Astrocyte of the cerebellum (primary cell): Measurements from ENCODE around the gene METTL4.

Source experiments
- DNase-seq: peaks from one replicate; pipeline ENCODE4 v3.0.0-alpha.2; 2011; ENCODE audit warnings: low read depth
- H3K4me3 ChIP-seq: 2 replicates; pipeline ENCODE4 v1.5.1; 2011; ENCODE audit warnings: mild to moderate bottlenecking, low read depth, low read length, moderate library complexity
- in situ Hi-C: cut with HindIII; loops from 2 replicates; pipeline ENCODE4 v1.10.0; 2017; ENCODE audit warnings: low sequenced_read_pairs
- TF ChIP-seq, protein P1 (sequence below): IDR thresholded peaks from 2 replicates; pipeline ENCODE4 v1.5.1; 2012; ENCODE audit warnings: low read length, low read depth, moderate library complexity, mild to moderate bottlenecking; ENCODE audit errors: missing control alignments

The METTL4 gene

DNA sequence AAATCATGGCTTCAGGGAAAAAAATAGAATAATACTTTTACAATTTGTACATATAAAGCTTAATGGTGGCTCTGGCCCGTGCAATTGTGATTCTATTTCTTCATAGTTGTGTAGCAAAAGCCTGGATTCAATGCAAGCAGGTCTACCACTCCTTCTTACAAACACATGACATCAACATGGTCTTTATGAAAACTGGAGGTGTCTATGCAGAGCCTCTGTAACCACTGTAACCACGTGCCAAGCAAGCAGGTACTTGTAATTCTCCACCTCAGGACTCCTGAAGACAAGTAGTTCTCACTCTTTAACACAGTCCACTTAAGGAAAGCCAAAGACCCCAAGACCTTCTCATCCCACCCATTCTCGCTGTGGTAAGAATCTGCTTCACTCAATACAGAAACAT is 62.6 kb downstream of the METTL4 start:
- DNase-seq, result no peak
- no peak overlapping the region for H3K4me3 ChIP-seq
- TF ChIP-seq, protein P1, sequence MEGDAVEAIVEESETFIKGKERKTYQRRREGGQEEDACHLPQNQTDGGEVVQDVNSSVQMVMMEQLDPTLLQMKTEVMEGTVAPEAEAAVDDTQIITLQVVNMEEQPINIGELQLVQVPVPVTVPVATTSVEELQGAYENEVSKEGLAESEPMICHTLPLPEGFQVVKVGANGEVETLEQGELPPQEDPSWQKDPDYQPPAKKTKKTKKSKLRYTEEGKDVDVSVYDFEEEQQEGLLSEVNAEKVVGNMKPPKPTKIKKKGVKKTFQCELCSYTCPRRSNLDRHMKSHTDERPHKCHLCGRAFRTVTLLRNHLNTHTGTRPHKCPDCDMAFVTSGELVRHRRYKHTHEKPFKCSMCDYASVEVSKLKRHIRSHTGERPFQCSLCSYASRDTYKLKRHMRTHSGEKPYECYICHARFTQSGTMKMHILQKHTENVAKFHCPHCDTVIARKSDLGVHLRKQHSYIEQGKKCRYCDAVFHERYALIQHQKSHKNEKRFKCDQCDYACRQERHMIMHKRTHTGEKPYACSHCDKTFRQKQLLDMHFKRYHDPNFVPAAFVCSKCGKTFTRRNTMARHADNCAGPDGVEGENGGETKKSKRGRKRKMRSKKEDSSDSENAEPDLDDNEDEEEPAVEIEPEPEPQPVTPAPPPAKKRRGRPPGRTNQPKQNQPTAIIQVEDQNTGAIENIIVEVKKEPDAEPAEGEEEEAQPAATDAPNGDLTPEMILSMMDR, result no peak
- in situ Hi-C loops, result no loop called here

DNA sequence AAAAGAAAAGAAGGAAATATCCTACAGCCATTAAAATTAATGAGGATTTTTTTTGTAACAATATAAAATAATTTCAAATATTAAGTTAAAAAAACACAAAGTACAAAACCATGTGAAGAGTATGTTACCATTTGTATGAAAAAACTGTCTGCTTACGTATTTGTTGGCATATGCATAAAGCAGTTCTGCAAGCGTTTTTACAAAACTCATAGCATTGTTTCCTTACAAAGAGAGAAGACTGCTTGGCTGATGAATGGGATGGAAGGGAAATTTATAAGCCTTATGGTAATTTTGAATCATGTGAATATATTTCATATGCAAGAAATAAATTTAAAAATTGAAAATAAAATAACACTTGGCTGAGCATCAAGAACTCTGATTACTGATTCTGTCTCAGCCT is 63.1 kb downstream of the METTL4 start:
- TF ChIP-seq, protein P1, result no peak
- H3K4me3 ChIP-seq, result no peak overlapping the region
- DNase-seq, result no peak
- in situ Hi-C loops, result no loop called here

DNA sequence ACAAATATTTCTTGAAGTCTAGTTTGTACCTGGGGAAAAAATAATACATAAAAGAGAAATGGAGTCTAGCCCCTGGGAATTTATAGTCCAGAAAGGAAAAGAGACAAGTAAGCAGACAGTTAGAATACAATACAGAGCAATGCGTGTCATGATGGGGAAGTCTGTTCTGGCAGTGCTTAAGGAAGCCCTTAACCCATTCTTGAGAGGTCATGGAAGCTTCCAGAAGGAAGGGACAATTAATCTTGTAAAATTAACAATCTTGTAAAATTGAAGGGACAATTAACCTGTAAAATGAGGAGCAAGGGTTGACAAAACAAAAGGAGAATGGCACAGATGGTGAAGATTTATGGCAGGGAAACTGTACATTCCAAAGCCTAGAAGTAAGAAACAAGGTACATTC is 66.7 kb downstream of the METTL4 start:
- DNase-seq, result no peak
- TF ChIP-seq, protein P1, result no peak
- no peak overlapping the region for H3K4me3 ChIP-seq
- in situ Hi-C loops, result no loop called here

- TF ChIP-seq, protein P1, result no peak
- DNase-seq, result no peak
- in situ Hi-C loops, result no loop called here
- no peak overlapping the region for H3K4me3 ChIP-seq
These were observed 68.4 kb downstream of the METTL4 start for GRCh38 chr18:2502880-2503279.

DNA sequence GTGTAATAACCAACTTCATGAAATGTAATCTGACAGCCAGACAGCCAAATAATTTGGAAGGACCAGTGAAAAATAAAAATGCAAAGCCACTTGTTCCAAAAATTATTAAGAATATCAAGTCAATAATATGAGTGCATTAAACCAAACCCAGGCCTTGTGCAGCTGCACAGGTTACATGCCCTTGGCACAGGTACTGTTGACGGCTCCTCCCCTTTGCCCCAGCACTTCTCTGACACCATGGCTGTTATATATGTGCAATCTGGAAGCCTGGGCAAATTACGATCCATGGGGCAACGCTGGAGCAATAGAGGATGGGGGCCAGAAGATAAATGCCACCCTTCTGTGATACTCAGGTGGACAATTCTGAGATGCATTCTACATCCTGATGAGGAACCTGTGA is 68.9 kb downstream of the METTL4 start:
- TF ChIP-seq, protein P1, result no peak
- DNase-seq, result no peak
- H3K4me3 ChIP-seq, result no peak overlapping the region
- in situ Hi-C loops, result no loop called here

GRCh38 chr18:2497797-2498196 is 73.5 kb downstream of the METTL4 start:
- no peak for DNase-seq
- in situ Hi-C loops, result no loop called here
- TF ChIP-seq, protein P1, result no peak
- H3K4me3 ChIP-seq, result no peak overlapping the region

- DNase-seq, result no peak
- in situ Hi-C loops, result no loop called here
- no peak overlapping the region for H3K4me3 ChIP-seq
- TF ChIP-seq, protein P1, result no peak
These were observed 75.9 kb downstream of the METTL4 start for GRCh38 chr18:2495381-2495780.
